HepG2 (cell line): ENCODE results near the gene PTCRA. TPM values are rescaled to one million over a fixed set of nuclear protein-coding genes. Genes with fewer than 3 reads are reported as not detected.

Source experiments
- JARID2 ChIP-seq: sonication (generic); formaldehyde crosslinking; IDR thresholded peaks from 2 replicates; pipeline ENCODE4 v1.8.1; 2023; ENCODE audit warnings: missing genetic modification reagents, inconsistent platforms; ENCODE audit not compliant: insufficient replicate concordance
- SOX6 ChIP-seq, 2 experiments: fragments of 450-650 bp in 1 of 2; sonication (generic) in 1 of 2; formaldehyde crosslinking in 1 of 2; IDR thresholded peaks; 2 replicates each; pipeline versions ENCODE4 v1.4.0 to v1.6.1; 2017 to 2020; ENCODE audit warnings: antibody characterized with exemption in 1 of 2, mild to moderate bottlenecking in 1 of 2, missing genetic modification reagents in 1 of 2
- XRCC5 ChIP-seq: fragments of 200-400 bp; formaldehyde crosslinking; optimal IDR thresholded peaks from 2 replicates; pipeline ENCODE3; 2017; ENCODE audit warnings: mild to moderate bottlenecking, low read length
- ZBTB40 ChIP-seq, 2 experiments: fragments of 450-650 bp in 1 of 2; sonication (generic) in 1 of 2; formaldehyde crosslinking in 1 of 2; IDR thresholded peaks; 2 replicates each; pipeline versions ENCODE4 v1.6.1 to v1.8.0; 2016 to 2022; ENCODE audit warnings: antibody characterized with exemption in 1 of 2, mild to moderate bottlenecking in 1 of 2, missing genetic modification reagents in 1 of 2
- ZBTB49 ChIP-seq: sonication (generic); formaldehyde crosslinking; IDR thresholded peaks from 2 replicates; pipeline ENCODE4 v1.4.0; 2020; ENCODE audit warnings: missing genetic modification reagents, borderline replicate concordance
- ZSCAN9 ChIP-seq: IDR thresholded peaks from 2 replicates; pipeline ENCODE4 v1.6.1; 2016; ENCODE audit warnings: borderline replicate concordance
- polyA plus RNA-seq, 8 experiments: library from polyadenylated mRNA; depleted of rRNA in 3 of 8; stranded (reverse) in 7 of 8; unstranded in 1 of 8; fragments of >200 nt; fragmentation: Illumina TruSeq in 4 of 8; extraction: Trizol in 4 of 8; gene quantifications; 2 replicates each; pipeline versions ENCODE4 v1.2.1 to v1.2.3, GENCODE V29; 2011 to 2016; ENCODE audit warnings: low read depth in 4 of 8, missing spikeins in 1 of 8, mixed read lengths in 1 of 8; ENCODE audit not compliant: insufficient read depth in 1 of 8
- total RNA-seq, 5 experiments: library from RNA; depleted of rRNA; stranded (reverse); fragments of >200 nt; fragmentation: Illumina TruSeq; extraction: Trizol; gene quantifications; 2 replicates each; pipeline ENCODE4 v1.2.3, GENCODE V29; 2016; ENCODE audit warnings: low read depth in 1 of 5

PTCRA gene
- total and polyA plus RNA-seq, 2 of the 13 experiments (the other 11 are each of a cell fraction or from before 2014, with no cell fraction given), result not detected

GRCh38 chr6:42901538-42901957 lies 14.3 kb upstream of the PTCRA start (continued):
- no peak for TF ChIP-seq SOX6 (IDR thresholded peaks at IDR 0.05)
- 0 out of 2 replicates have a peak, but pooled peaks have one; percentile 24 for TF ChIP-seq SOX6 (CRISPR knock-in tag; IDR thresholded peaks at IDR 0.05)
- TF ChIP-seq XRCC5, result peak; percentile 27
- no peak; the same call in 1 of the 2 replicates for TF ChIP-seq ZBTB49 (CRISPR knock-in tag)
- TF ChIP-seq JARID2 (CRISPR knock-in tag), result no peak
- no peak for TF ChIP-seq ZBTB40 (IDR thresholded peaks at IDR 0.05)
- peak; percentile 61 for TF ChIP-seq ZBTB40 (CRISPR knock-in tag; IDR thresholded peaks at IDR 0.05)
- TF ChIP-seq ZSCAN9 (CRISPR knock-in tag), result peak; percentile 47; the same call in 1 of the 2 replicates
- TF ChIP-seq, all 625 proteins: peak for 132
